H1 (cell line): ENCODE data around the gene PES1. TPM values are rescaled to one million over a fixed set of nuclear protein-coding genes. Genes with fewer than 3 reads are reported as not detected.
A peak's percentile ranks its signal among the peaks of the same experiment; 100 is the strongest.

Experiments used
- ATF3 ChIP-seq: IDR thresholded peaks from 2 replicates; pipeline ENCODE4 v1.6.1; 2011; ENCODE audit warnings: low read depth, mild to moderate bottlenecking, low read length; ENCODE audit not compliant: insufficient read depth
- BRCA1 ChIP-seq: IDR thresholded peaks from 2 replicates; pipeline ENCODE4 v1.6.1; 2012; ENCODE audit warnings: low read depth, low read length, improper control_type of control experiment
- CHD7 ChIP-seq: fragments of 300-600 bp; sonication (generic); IDR thresholded peaks from 2 replicates; pipeline ENCODE4 v1.7.1; 2012; ENCODE audit warnings: low read length, moderate library complexity, mild to moderate bottlenecking, inconsistent platforms; ENCODE audit not compliant: insufficient replicate concordance
- EP300 ChIP-seq, 2 experiments: IDR thresholded peaks; 1 replicate in 1 of 2; 2 replicates in 1 of 2; pipeline ENCODE4 v1.6.1; 2011 to 2012; ENCODE audit warnings: low read depth in 2 of 2, low read length in 2 of 2, mild to moderate bottlenecking in 2 of 2, borderline replicate concordance in 1 of 2, inconsistent platforms in 1 of 2, moderate library complexity in 1 of 2
- HDAC2 ChIP-seq, 2 experiments: fragments of 300-600 bp in 1 of 2; sonication (generic) in 1 of 2; IDR thresholded peaks; 2 replicates each; pipeline ENCODE4 v1.6.1; 2011 to 2012; ENCODE audit warnings: low read depth in 2 of 2, low read length in 2 of 2, mild to moderate bottlenecking in 2 of 2, moderate library complexity in 2 of 2, borderline replicate concordance in 1 of 2, inconsistent platforms in 1 of 2
- JUN ChIP-seq: IDR thresholded peaks from 2 replicates; pipeline ENCODE4 v1.6.1; 2011; ENCODE audit warnings: low read depth, mild to moderate bottlenecking, improper control_type of control experiment, low read length
- NRF1 ChIP-seq: IDR thresholded peaks from 2 replicates; pipeline ENCODE4 v1.6.1; 2011; ENCODE audit warnings: mild to moderate bottlenecking, low read depth, low read length, improper control_type of control experiment
- RNF2 ChIP-seq: fragments of 200-900, 300-1000 bp; sonication (generic); IDR thresholded peaks from 2 replicates; pipeline ENCODE4 v1.7.1; 2016; ENCODE audit warnings: borderline replicate concordance, low read depth, mild to moderate bottlenecking, antibody characterized with exemption, low read length; ENCODE audit not compliant: poor library complexity, severe bottlenecking; ENCODE audit errors: missing control alignments
- polyA plus RNA-seq, 7 experiments: library from polyadenylated mRNA; depleted of rRNA in 3 of 7; stranded (reverse) in 5 of 7; unstranded in 2 of 7; fragments of >200 nt in 5 of 7; fragments of 200-250 nt in 2 of 7; gene quantifications; 1 replicate in 5 of 7; 2 replicates in 1 of 7; 4 replicates in 1 of 7; pipeline versions ENCODE4 v1.2.1 to v1.2.3, GENCODE V29; 2011 to 2013; ENCODE audit warnings: missing spikeins in 2 of 7, mixed read lengths in 2 of 7
- total RNA-seq: library from RNA; stranded (reverse); fragmentation: NEBNext Ultra II Directional; extraction: Animal tissue kit (Norgen Biotek cat#: 25700); gene quantifications from 2 replicates; pipeline ENCODE4 v1.2.1, GENCODE V29; 2021

The PES1 gene
- total and polyA plus RNA-seq, 2 of the 8 experiments (the other 6 are each of a cell fraction or from before 2014, with no cell fraction given): 121 to 191 TPM

GRCh38 chr22:30634471-30635233, 42.9 kb upstream of the PES1 start (continued):
- TF ChIP-seq CHD7: no peak
- no peak for TF ChIP-seq RNF2
- no peak for TF ChIP-seq EP300 (IDR thresholded peaks at IDR 0.05; ENCODE audit: borderline replicate concordance in 1 of 2, low read depth in 2 of 2, low read length in 2 of 2)
- TF ChIP-seq NRF1: no peak
- TF ChIP-seq ATF3: no peak
- no peak; the same call in 1 of the 2 replicates for TF ChIP-seq BRCA1
- peak; percentile 88 to 97; a peak in 3 of 4 replicates for TF ChIP-seq HDAC2 (IDR thresholded peaks at IDR 0.05; ENCODE audit: borderline replicate concordance in 1 of 2, low read depth in 2 of 2, low read length in 2 of 2)
- no peak for TF ChIP-seq JUN
